GM12892 (cell line): ENCODE results near the gene SV2B.

Source experiments
- POLR2A ChIP-seq: IDR thresholded peaks from 2 replicates; pipeline ENCODE4 v1.6.1; 2011; ENCODE audit warnings: low read depth, low read length, control low read depth
- POLR2AphosphoS5 ChIP-seq: IDR thresholded peaks from 2 replicates; pipeline ENCODE4 v1.6.1; 2011; ENCODE audit warnings: low read depth, low read length, control low read depth

GRCh38 chr15:91109885-91110284 is 9.8 kb downstream of the SV2B start:
- TF ChIP-seq POLR2A = no peak
- TF ChIP-seq POLR2AphosphoS5 = no peak
